Sciatic nerve (tissue), 2 donors: ENCODE results near the gene SNRPD1. TPM values are rescaled to one million over a fixed set of nuclear protein-coding genes. Genes with fewer than 3 reads are reported as not detected.
A peak's percentile ranks its signal among the peaks of the same experiment; 100 is the strongest.
"Not testable (repeated sequence)": the region's sequence is repeated elsewhere in the genome, so short reads cannot be mapped to it uniquely, and the experiment has no call there.

Source experiments
- ATAC-seq: fragments of 200-7000 bp; cut with Tn5 transposase; one replicate; pipeline ENCODE4 v1.9.1; 2020; ENCODE audit warnings: mild to moderate bottlenecking, moderate library complexity
- DNase-seq: peaks from one replicate; pipeline ENCODE4 v3.0.0-alpha.2; 2020; ENCODE audit warnings: low spot score
- intact Hi-C: fragments of 100-400 bp; cut with DNase I; formaldehyde crosslinking; loops from one replicate; pipeline ENCODE4 v1.14.2; 2022
- total RNA-seq: library from RNA; stranded (reverse); fragmentation: NEBNext Ultra II Directional; extraction: Animal tissue kit (Norgen Biotek cat#: 25700); gene quantifications from one replicate; pipeline ENCODE4 v1.2.1, GENCODE V29; 2021
- donor health status: DM: no; HTN: no; CAD: no.
- donor health status: DM: no; HTN: no; CAD: no.

SNRPD1 gene
- total RNA-seq, 1 donor from 2014 or later = 28.2 TPM

- ATAC-seq (no peak), DNase-seq (no peak)
- intact Hi-C loops = no loop called here
These were observed 20.3 kb downstream of the SNRPD1 start for GRCh38 chr18:21632393-21632792.

GRCh38 chr18:21634588-21635199 is 22.6 kb downstream of the SNRPD1 start:
- ATAC-seq (no peak), DNase-seq (no peak)
- intact Hi-C loops = no loop called here

- DNase-seq = no peak
- ATAC-seq = no peak
- intact Hi-C loops = no loop called here
These were observed 24.7 kb downstream of the SNRPD1 start for GRCh38 chr18:21636769-21637168.

- no peak for ATAC-seq
- intact Hi-C loops = no loop called here
- DNase-seq = no peak
These were observed 26.7 kb downstream of the SNRPD1 start for GRCh38 chr18:21638822-21639221.

GRCh38 chr18:21640375-21640774 is 28.3 kb downstream of the SNRPD1 start:
- intact Hi-C loops = not testable (repeated sequence)

GRCh38 chr18:21650311-21650710 is 38.2 kb downstream of the SNRPD1 start:
- intact Hi-C loops = no loop called here
- DNase-seq = no peak
- ATAC-seq = no peak

More at GRCh38 chr18:21640375-21640774, 28.3 kb downstream of the SNRPD1 start:
- not testable (repeated sequence) for ATAC-seq, DNase-seq

- ATAC-seq (no peak), DNase-seq (no peak)
- intact Hi-C loops = no loop called here
These were observed 40.0 kb downstream of the SNRPD1 start for GRCh38 chr18:21652073-21652472.

- intact Hi-C loops = no loop called here
- ATAC-seq = no peak
- DNase-seq = no peak
These were observed 41.2 kb downstream of the SNRPD1 start for GRCh38 chr18:21653361-21653760.

GRCh38 chr18:21656402-21656801 is 44.3 kb downstream of the SNRPD1 start:
- no peak for ATAC-seq
- DNase-seq = no peak
- intact Hi-C loops = no loop called here

- DNase-seq = no peak
- ATAC-seq = no peak
- intact Hi-C loops = no loop called here
These were observed 48.0 kb downstream of the SNRPD1 start for GRCh38 chr18:21660078-21660477.

- intact Hi-C loops = no loop called here
- ATAC-seq (no peak), DNase-seq (no peak)
These were observed 50.5 kb downstream of the SNRPD1 start for GRCh38 chr18:21662581-21662980.

GRCh38 chr18:21663578-21663977 is 51.5 kb downstream of the SNRPD1 start:
- peak; percentile 90 for ATAC-seq

GRCh38 chr18:21664069-21664468 is 52.0 kb downstream of the SNRPD1 start:
- no peak for DNase-seq
- no peak for ATAC-seq
- intact Hi-C loops = no loop called here

More at GRCh38 chr18:21663578-21663977, 51.5 kb downstream of the SNRPD1 start:
- DNase-seq = no peak
- intact Hi-C loops = no loop called here

- intact Hi-C loops = no loop called here
- ATAC-seq (no peak), DNase-seq (no peak)
These were observed 57.7 kb downstream of the SNRPD1 start for GRCh38 chr18:21669736-21670285.

- DNase-seq = no peak
- intact Hi-C loops = no loop called here
- no peak for ATAC-seq
These were observed 60.6 kb downstream of the SNRPD1 start for GRCh38 chr18:21672521-21673267.

- intact Hi-C loops, DNase-seq: not testable (repeated sequence)
These were observed 63.2 kb downstream of the SNRPD1 start for GRCh38 chr18:21675354-21675753.

GRCh38 chr18:21678859-21679258 is 66.7 kb downstream of the SNRPD1 start:
- DNase-seq (no peak), ATAC-seq (no peak)
- intact Hi-C loops = no loop called here

More at GRCh38 chr18:21675354-21675753, 63.2 kb downstream of the SNRPD1 start:
- ATAC-seq = not testable (repeated sequence)

- ATAC-seq (no peak), DNase-seq (no peak)
- intact Hi-C loops = no loop called here
These were observed 68.0 kb downstream of the SNRPD1 start for GRCh38 chr18:21680161-21680560.

GRCh38 chr18:21682371-21683051 is 70.4 kb downstream of the SNRPD1 start:
- ATAC-seq (peak; percentile 84), DNase-seq (no peak)
- intact Hi-C loops = no loop called here
